Neural progenitor cell (in vitro differentiated cells): ENCODE measurements around the gene NEURL1. TPM values are rescaled to one million over a fixed set of nuclear protein-coding genes. Genes with fewer than 3 reads are reported as not detected.

Experiments used
- DNase-seq: peaks from one replicate; pipeline ENCODE4 v3.0.0-alpha.2; 2016; ENCODE audit warnings: low spot score
- H2AFZ ChIP-seq: fragments of 200-600 bp; sonication (generic); replicated peaks from 2 replicates; pipeline ENCODE4 v1.6.1; 2016; ENCODE audit warnings: antibody characterized with exemption
- H3F3A ChIP-seq: fragments of 200-600 bp; sonication (generic); 2 replicates; pipeline ENCODE4 v1.6.1; 2016; ENCODE audit warnings: antibody characterized with exemption, low read depth
- H3K27ac ChIP-seq: fragments of 200-600 bp; sonication (generic); 2 replicates; pipeline ENCODE4 v1.5.1; 2016; ENCODE audit warnings: mild to moderate bottlenecking
- H3K27me3 ChIP-seq: fragments of 200-600 bp; sonication (generic); 2 replicates; pipeline ENCODE4 v1.6.1; 2016; ENCODE audit warnings: mild to moderate bottlenecking, moderate library complexity
- H3K36me3 ChIP-seq: fragments of 200-600 bp; sonication (generic); 2 replicates; pipeline ENCODE4 v1.5.1; 2016
- H3K4me1 ChIP-seq: fragments of 200-600 bp; sonication (generic); 2 replicates; pipeline ENCODE4 v1.6.1; 2016; ENCODE audit warnings: mixed run types
- H3K4me2 ChIP-seq: fragments of 200-600 bp; sonication (generic); 2 replicates; pipeline ENCODE4 v1.6.1; 2016
- H3K4me3 ChIP-seq: fragments of 200-600 bp; sonication (generic); 2 replicates; pipeline ENCODE4 v1.5.1; 2016
- H3K79me2 ChIP-seq: fragments of 200-600 bp; sonication (generic); 2 replicates; pipeline ENCODE4 v1.6.1; 2016; ENCODE audit warnings: low read depth
- H3K9ac ChIP-seq: fragments of 200-600 bp; sonication (generic); 2 replicates; pipeline ENCODE4 v1.6.1; 2016
- H3K9me3 ChIP-seq: fragments of 200-600 bp; sonication (generic); 2 replicates; pipeline ENCODE4 v1.5.1; 2016; ENCODE audit warnings: low read depth
- H4K20me1 ChIP-seq: fragments of 200-600 bp; sonication (generic); 2 replicates; pipeline ENCODE4 v1.6.1; 2016; ENCODE audit warnings: low read depth
- H3K27ac Mint-ChIP-seq: 3 replicates; pipeline ENCODE4 v1.8.0; 2021; ENCODE audit warnings: mixed read lengths
- H3K27me3 Mint-ChIP-seq: 2 replicates; pipeline ENCODE4 v1.8.0; 2022; ENCODE audit warnings: low read depth, mild to moderate bottlenecking, inconsistent platforms, moderate library complexity, mixed read lengths; ENCODE audit not compliant: insufficient read depth
- H3K36me3 Mint-ChIP-seq: 3 replicates; pipeline ENCODE4 v1.8.0; 2021; ENCODE audit warnings: mixed read lengths
- H3K4me1 Mint-ChIP-seq: 3 replicates; pipeline ENCODE4 v1.8.0; 2021; ENCODE audit warnings: mixed read lengths
- H3K4me3 Mint-ChIP-seq: 3 replicates; pipeline ENCODE4 v1.8.0; 2021; ENCODE audit warnings: mild to moderate bottlenecking, moderate library complexity, mixed read lengths
- H3K9me3 Mint-ChIP-seq: 3 replicates; pipeline ENCODE4 v1.8.0; 2020; ENCODE audit warnings: mixed read lengths
- EZH2 ChIP-seq: fragments of 200-600 bp; sonication (generic); IDR thresholded peaks from 2 replicates; pipeline ENCODE4 v1.6.1; 2017; ENCODE audit warnings: antibody characterized with exemption, mild to moderate bottlenecking, moderate library complexity
- EZH2phosphoT487 ChIP-seq: fragments of 200-600 bp; sonication (generic); IDR thresholded peaks from 2 replicates; pipeline ENCODE4 v1.6.1; 2017; ENCODE audit warnings: antibody characterized with exemption
- total RNA-seq: library from RNA; depleted of rRNA; stranded (reverse); fragments of >200 nt; gene quantifications from 2 replicates; pipeline ENCODE4 v1.2.3, GENCODE V29; 2015; ENCODE audit warnings: low replicate concordance
- TF ChIP-seq, protein P1 (sequence below): fragments of 200-600 bp; sonication (generic); IDR thresholded peaks from 2 replicates; pipeline ENCODE4 v1.5.1; 2017; ENCODE audit warnings: antibody characterized with exemption, mild to moderate bottlenecking

The NEURL1 gene
- total RNA-seq, 1 donor from 2014 or later: 0.06 TPM

- H3K79me2 ChIP-seq: no peaks in the 10 kb centered on the region
- no peaks in the 10 kb centered on the region for H3K9me3 Mint-ChIP-seq
- H3F3A ChIP-seq: no peaks in the 10 kb centered on the region
- no peak overlapping the region for H3K9ac ChIP-seq
- H2AFZ ChIP-seq: no peak overlapping the region
- H3K27me3 Mint-ChIP-seq: peaks cover 2% of the 10 kb centered on the region
- H4K20me1 ChIP-seq: no peaks in the 10 kb centered on the region
- H3K4me3 Mint-ChIP-seq: no peak overlapping the region
- no peak for DNase-seq
- H3K4me3 ChIP-seq: no peak overlapping the region
- H3K27ac Mint-ChIP-seq: no peak overlapping the region
- no peaks in the 10 kb centered on the region for H3K27me3 ChIP-seq
- H3K4me2 ChIP-seq: no peak overlapping the region
- H3K4me1 Mint-ChIP-seq: no peaks in the 10 kb centered on the region
- H3K36me3 ChIP-seq: no peaks in the 10 kb centered on the region
- no peak for TF ChIP-seq EZH2phosphoT487
- no peak for TF ChIP-seq EZH2
- TF ChIP-seq, protein P1, sequence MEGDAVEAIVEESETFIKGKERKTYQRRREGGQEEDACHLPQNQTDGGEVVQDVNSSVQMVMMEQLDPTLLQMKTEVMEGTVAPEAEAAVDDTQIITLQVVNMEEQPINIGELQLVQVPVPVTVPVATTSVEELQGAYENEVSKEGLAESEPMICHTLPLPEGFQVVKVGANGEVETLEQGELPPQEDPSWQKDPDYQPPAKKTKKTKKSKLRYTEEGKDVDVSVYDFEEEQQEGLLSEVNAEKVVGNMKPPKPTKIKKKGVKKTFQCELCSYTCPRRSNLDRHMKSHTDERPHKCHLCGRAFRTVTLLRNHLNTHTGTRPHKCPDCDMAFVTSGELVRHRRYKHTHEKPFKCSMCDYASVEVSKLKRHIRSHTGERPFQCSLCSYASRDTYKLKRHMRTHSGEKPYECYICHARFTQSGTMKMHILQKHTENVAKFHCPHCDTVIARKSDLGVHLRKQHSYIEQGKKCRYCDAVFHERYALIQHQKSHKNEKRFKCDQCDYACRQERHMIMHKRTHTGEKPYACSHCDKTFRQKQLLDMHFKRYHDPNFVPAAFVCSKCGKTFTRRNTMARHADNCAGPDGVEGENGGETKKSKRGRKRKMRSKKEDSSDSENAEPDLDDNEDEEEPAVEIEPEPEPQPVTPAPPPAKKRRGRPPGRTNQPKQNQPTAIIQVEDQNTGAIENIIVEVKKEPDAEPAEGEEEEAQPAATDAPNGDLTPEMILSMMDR: no peak
- H3K27ac ChIP-seq: no peak overlapping the region
- no peaks in the 10 kb centered on the region for H3K36me3 Mint-ChIP-seq
- no peaks in the 10 kb centered on the region for H3K4me1 ChIP-seq
- H3K9me3 ChIP-seq: no peaks in the 10 kb centered on the region
These were observed 17.6 kb downstream of the NEURL1 start for GRCh38 chr10:103510791-103511752.

- no peaks in the 10 kb centered on the region for H3K36me3 ChIP-seq
- Mint-ChIP-seq H3K27me3 (peaks cover 2% of the 10 kb centered on the region), H3K27ac (no peak overlapping the region), H3K4me3 (no peak overlapping the region), H3K4me1 (no peaks in the 10 kb centered on the region), H3K36me3 (no peaks in the 10 kb centered on the region), H3K9me3 (no peaks in the 10 kb centered on the region)
- no peaks in the 10 kb centered on the region for H3K27me3 ChIP-seq
- H3K4me3 ChIP-seq: no peak overlapping the region
- H4K20me1 ChIP-seq: no peaks in the 10 kb centered on the region
- no peaks in the 10 kb centered on the region for H3K9me3 ChIP-seq
- DNase-seq: no peak
- no peak overlapping the region for H2AFZ ChIP-seq
- H3F3A ChIP-seq: no peaks in the 10 kb centered on the region
- TF ChIP-seq EZH2phosphoT487 (no peak), EZH2 (no peak)
- TF ChIP-seq, protein P1: no peak
- H3K27ac ChIP-seq: no peak overlapping the region
- H3K4me1 ChIP-seq: no peaks in the 10 kb centered on the region
- H3K4me2 ChIP-seq: no peak overlapping the region
- H3K9ac ChIP-seq: no peak overlapping the region
- H3K79me2 ChIP-seq: no peaks in the 10 kb centered on the region
These were observed 18.7 kb downstream of the NEURL1 start for GRCh38 chr10:103512166-103512565.

DNA sequence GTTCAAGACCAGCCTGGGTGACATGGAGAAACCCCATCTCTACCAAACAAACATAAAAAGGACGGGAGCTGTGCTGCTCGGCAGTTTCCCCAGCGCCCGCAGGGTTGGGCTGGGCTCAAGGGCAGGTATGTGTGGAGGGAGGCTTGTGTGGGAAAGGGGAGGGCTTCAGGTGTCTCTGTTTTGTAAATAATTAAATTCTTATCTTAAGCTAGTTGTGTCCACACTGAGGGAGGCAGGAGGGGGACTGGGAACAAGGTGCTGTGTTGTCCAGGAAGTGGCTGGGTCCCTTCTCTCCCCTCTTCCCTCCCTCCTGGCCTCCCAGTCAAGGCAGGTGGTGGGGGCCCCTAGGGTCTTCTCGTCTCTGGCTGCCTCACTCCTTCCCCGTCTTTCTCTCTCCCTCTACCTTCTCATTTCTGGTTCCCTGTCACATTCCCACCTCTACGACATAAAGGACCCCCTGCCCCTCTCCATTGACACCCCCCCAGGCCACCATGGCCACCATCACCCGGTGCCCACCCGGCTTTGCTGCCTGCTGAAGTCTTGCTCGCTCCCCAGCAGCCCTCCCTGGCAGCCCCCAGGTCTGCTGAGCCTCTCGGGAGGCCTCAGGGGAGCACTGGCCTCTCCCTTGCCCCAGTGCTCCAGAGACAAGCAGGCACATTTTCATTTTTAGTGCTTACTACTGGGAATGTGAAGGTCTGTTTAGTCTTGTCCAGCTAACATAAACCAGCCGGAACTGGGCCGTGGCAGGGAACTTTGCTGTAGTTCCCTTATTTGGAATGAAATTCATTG is 19.3 kb downstream of the NEURL1 start:
- Histone ChIP-seq H2AFZ (no peak overlapping the region), H3K27me3 (no peaks in the 10 kb centered on the region), H3K79me2 (no peaks in the 10 kb centered on the region), H3K4me1 (no peaks in the 10 kb centered on the region), H3F3A (no peaks in the 10 kb centered on the region), H3K4me2 (no peak overlapping the region), H4K20me1 (no peaks in the 10 kb centered on the region), H3K9me3 (no peaks in the 10 kb centered on the region), H3K36me3 (no peaks in the 10 kb centered on the region), H3K9ac (no peak overlapping the region), H3K4me3 (no peak overlapping the region), H3K27ac (no peak overlapping the region)
- H3K27me3 Mint-ChIP-seq: peaks cover 2% of the 10 kb centered on the region
- no peaks in the 10 kb centered on the region for H3K9me3 Mint-ChIP-seq
- DNase-seq: no peak
- H3K4me1 Mint-ChIP-seq: no peaks in the 10 kb centered on the region
- no peak overlapping the region for H3K4me3 Mint-ChIP-seq
- H3K36me3 Mint-ChIP-seq: no peaks in the 10 kb centered on the region
- no peak overlapping the region for H3K27ac Mint-ChIP-seq
- TF ChIP-seq EZH2phosphoT487 (no peak), EZH2 (no peak)
- TF ChIP-seq, protein P1: no peak
